ENCODE measurements around the gene ZFYVE9.

GRCh38 chr1:52238474-52238873 is 96.6 kb downstream of the ZFYVE9 start:
- TF ChIP-seq POLR2A (IDR thresholded peaks at IDR 0.05; ENCODE audit: low read length) (no peak), GATA1 (IDR thresholded peaks at IDR 0.05; ENCODE audit: low read depth, low read length) (no peak)

All from erythroblast (primary cell).